Right atrium auricular region (tissue), 2 donors: ENCODE results near the gene TMOD2. TPM values are rescaled to one million over a fixed set of nuclear protein-coding genes. Genes with fewer than 3 reads are reported as not detected.

Source experiments
- DNase-seq: peaks from one replicate; pipeline ENCODE4 v3.0.0-alpha.2; 2019; ENCODE audit warnings: low spot score
- H3K27ac ChIP-seq, 2 donors: fragments of 200-600 bp; sonication (generic); 1 replicate in 1 of 2; 2 replicates in 1 of 2; pipeline ENCODE4 v1.5.1; 2016 to 2019
- H3K27me3 ChIP-seq, 2 donors: fragments of 200-600 bp; sonication (generic); one replicate each; pipeline versions ENCODE4 v1.5.1 to v1.6.0; 2017 to 2019
- H3K36me3 ChIP-seq: fragments of 200-600 bp; sonication (generic); one replicate; pipeline ENCODE4 v1.5.1; 2016
- H3K4me1 ChIP-seq, 2 donors: fragments of 200-600 bp; sonication (generic); one replicate each; pipeline versions ENCODE4 v1.5.1 to v1.6.0; 2017 to 2019
- H3K4me3 ChIP-seq, 2 donors: fragments of 200-600 bp; sonication (generic); 1 replicate in 1 of 2; 2 replicates in 1 of 2; pipeline ENCODE4 v1.5.1; 2017 to 2019; ENCODE audit warnings: mild to moderate bottlenecking in 1 of 2, moderate library complexity in 1 of 2
- H3K9me3 ChIP-seq, 2 donors: fragments of 200-600 bp; sonication (generic); one replicate each; pipeline ENCODE4 v1.5.1; 2019
- CTCF ChIP-seq, 2 donors: fragments of 200-600 bp; sonication (generic); IDR thresholded peaks; one replicate each; pipeline ENCODE4 v1.5.1; 2019; ENCODE audit warnings: antibody characterized with exemption in 2 of 2
- total RNA-seq, 2 donors: library from RNA; depleted of rRNA; stranded (reverse); fragments of >200 nt; gene quantifications; one replicate each; pipeline ENCODE4 v1.1.0, GENCODE V29; 2016

The TMOD2 gene
- total RNA-seq, 2 donors from 2014 or later = 5.4 to 7.0 TPM

GRCh38 chr15:51721199-51721960, 30.0 kb upstream of the TMOD2 start:
- H3K9me3 ChIP-seq = no peaks in the 10 kb centered on the region
- DNase-seq = no peak
- no peaks in the 10 kb centered on the region for H3K27me3 ChIP-seq
- no peak overlapping the region for H3K27ac ChIP-seq
- no peak for TF ChIP-seq CTCF (IDR thresholded peaks at IDR 0.05)
- no peaks in the 10 kb centered on the region for H3K36me3 ChIP-seq
- H3K4me3 ChIP-seq = no peak overlapping the region
- peaks cover 0 to 37% of the 10 kb centered on the region in 2 donors for H3K4me1 ChIP-seq

GRCh38 chr15:51724199-51724598, 27.2 kb upstream of the TMOD2 start:
- no peak overlapping the region for H3K4me3 ChIP-seq
- no peaks in the 10 kb centered on the region for H3K9me3 ChIP-seq
- peaks cover 0 to 49% of the 10 kb centered on the region in 2 donors for H3K4me1 ChIP-seq
- TF ChIP-seq CTCF (IDR thresholded peaks at IDR 0.05) = no peak
- no peak for DNase-seq
- no peaks in the 10 kb centered on the region for H3K27me3 ChIP-seq
- H3K27ac ChIP-seq = no peak overlapping the region
- no peaks in the 10 kb centered on the region for H3K36me3 ChIP-seq

- no peaks in the 10 kb centered on the region for H3K36me3 ChIP-seq
- H3K4me3 ChIP-seq = no peak overlapping the region
- DNase-seq = no peak
- H3K27ac ChIP-seq = no peak overlapping the region
- H3K4me1 ChIP-seq = peaks cover 0 to 49% of the 10 kb centered on the region in 2 donors
- H3K27me3 ChIP-seq = no peaks in the 10 kb centered on the region
- no peak for TF ChIP-seq CTCF (IDR thresholded peaks at IDR 0.05)
- H3K9me3 ChIP-seq = no peaks in the 10 kb centered on the region
Observed at GRCh38 chr15:51724673-51725072, 26.7 kb upstream of the TMOD2 start.

GRCh38 chr15:51726302-51727073, 24.9 kb upstream of the TMOD2 start:
- TF ChIP-seq CTCF (IDR thresholded peaks at IDR 0.05) = no peak
- Histone ChIP-seq H3K27me3 (no peaks in the 10 kb centered on the region), H3K36me3 (no peaks in the 10 kb centered on the region), H3K4me3 (no peak overlapping the region), H3K4me1 (peaks cover 0 to 50% of the 10 kb centered on the region in 2 donors), H3K27ac (peak overlapping the region in 1 of 2 donors; percentile 57), H3K9me3 (no peaks in the 10 kb centered on the region)
- peak; percentile 84 for DNase-seq

- no peaks in the 10 kb centered on the region for H3K9me3 ChIP-seq
- H3K4me1 ChIP-seq = peaks cover 0 to 49% of the 10 kb centered on the region in 2 donors
- H3K27ac ChIP-seq = no peak overlapping the region
- no peak overlapping the region for H3K4me3 ChIP-seq
- TF ChIP-seq CTCF (IDR thresholded peaks at IDR 0.05) = peak in 1 of 2 donors; percentile 33
- DNase-seq = no peak
- H3K36me3 ChIP-seq = no peaks in the 10 kb centered on the region
- H3K27me3 ChIP-seq = no peaks in the 10 kb centered on the region
Observed at GRCh38 chr15:51727141-51727897, 24.1 kb upstream of the TMOD2 start.
